Measurements from ENCODE around the gene SOX13.

DNA sequence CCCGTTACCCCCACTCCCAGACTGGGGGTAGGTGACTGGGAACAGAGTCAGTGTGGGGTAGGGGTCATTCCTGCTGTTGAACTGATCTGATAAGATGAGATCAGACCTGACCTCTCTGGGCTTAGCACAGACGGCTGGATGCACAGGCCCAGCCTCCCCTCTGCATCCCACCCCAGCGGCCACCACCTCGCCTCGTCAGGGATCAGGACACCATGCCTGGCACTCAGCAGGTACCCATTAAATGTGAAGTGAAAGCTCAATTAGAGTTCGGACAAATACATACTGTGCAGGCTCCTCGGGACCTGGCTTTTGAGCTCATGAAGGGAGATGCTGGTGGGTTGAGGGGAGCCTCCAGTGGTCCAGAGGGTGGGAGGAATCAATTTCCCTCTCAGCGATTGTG is 15.7 kb downstream of the SOX13 start:
- TF ChIP-seq, protein P1, sequence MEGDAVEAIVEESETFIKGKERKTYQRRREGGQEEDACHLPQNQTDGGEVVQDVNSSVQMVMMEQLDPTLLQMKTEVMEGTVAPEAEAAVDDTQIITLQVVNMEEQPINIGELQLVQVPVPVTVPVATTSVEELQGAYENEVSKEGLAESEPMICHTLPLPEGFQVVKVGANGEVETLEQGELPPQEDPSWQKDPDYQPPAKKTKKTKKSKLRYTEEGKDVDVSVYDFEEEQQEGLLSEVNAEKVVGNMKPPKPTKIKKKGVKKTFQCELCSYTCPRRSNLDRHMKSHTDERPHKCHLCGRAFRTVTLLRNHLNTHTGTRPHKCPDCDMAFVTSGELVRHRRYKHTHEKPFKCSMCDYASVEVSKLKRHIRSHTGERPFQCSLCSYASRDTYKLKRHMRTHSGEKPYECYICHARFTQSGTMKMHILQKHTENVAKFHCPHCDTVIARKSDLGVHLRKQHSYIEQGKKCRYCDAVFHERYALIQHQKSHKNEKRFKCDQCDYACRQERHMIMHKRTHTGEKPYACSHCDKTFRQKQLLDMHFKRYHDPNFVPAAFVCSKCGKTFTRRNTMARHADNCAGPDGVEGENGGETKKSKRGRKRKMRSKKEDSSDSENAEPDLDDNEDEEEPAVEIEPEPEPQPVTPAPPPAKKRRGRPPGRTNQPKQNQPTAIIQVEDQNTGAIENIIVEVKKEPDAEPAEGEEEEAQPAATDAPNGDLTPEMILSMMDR (conservative IDR thresholded peaks at IDR 0.05; ENCODE audit: low read depth, low read length), result no peak
- TF ChIP-seq POLR2A (IDR thresholded peaks at IDR 0.05; ENCODE audit: low read depth, low read length) (no peak), MAFK (IDR thresholded peaks at IDR 0.05; ENCODE audit: low read depth, low read length) (no peak), FOS (IDR thresholded peaks at IDR 0.05; ENCODE audit: low read depth, low read length) (no peak), RAD21 (IDR thresholded peaks at IDR 0.05; ENCODE audit: low read length) (no peak), CEBPB (IDR thresholded peaks at IDR 0.05; ENCODE audit: low read depth, low read length) (no peak), MAZ (IDR thresholded peaks at IDR 0.05; ENCODE audit: borderline replicate concordance, low read depth, low read length) (no peak), SMC3 (IDR thresholded peaks at IDR 0.05; ENCODE audit: low read depth, low read length) (no peak), CHD1 (IDR thresholded peaks at IDR 0.05; ENCODE audit: low read depth, low read length) (no peak), RFX5 (IDR thresholded peaks at IDR 0.05; ENCODE audit: low read depth, low read length) (no peak), NFE2L2 (IDR thresholded peaks at IDR 0.05; ENCODE audit: low read depth, low read length) (no peak)
- TF ChIP-seq, protein P2, sequence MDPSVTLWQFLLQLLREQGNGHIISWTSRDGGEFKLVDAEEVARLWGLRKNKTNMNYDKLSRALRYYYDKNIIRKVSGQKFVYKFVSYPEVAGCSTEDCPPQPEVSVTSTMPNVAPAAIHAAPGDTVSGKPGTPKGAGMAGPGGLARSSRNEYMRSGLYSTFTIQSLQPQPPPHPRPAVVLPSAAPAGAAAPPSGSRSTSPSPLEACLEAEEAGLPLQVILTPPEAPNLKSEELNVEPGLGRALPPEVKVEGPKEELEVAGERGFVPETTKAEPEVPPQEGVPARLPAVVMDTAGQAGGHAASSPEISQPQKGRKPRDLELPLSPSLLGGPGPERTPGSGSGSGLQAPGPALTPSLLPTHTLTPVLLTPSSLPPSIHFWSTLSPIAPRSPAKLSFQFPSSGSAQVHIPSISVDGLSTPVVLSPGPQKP (IDR thresholded peaks at IDR 0.05; ENCODE audit: borderline replicate concordance, low read depth, low read length), result no peak
